HEK293 (cell line): ENCODE data around the gene RGS7.

Source experiments
- CTCF ChIA-PET: fragments of 350-600 bp; formaldehyde crosslinking; extraction: SDS; loops from one replicate; lab custom pipeline; 2021; ENCODE audit warnings: antibody characterized with exemption; lab: Yijun Ruan, JAX
- POLR2A ChIA-PET: fragments of 300-600 bp; formaldehyde crosslinking; extraction: SDS; loops from one replicate; lab custom pipeline; 2020; ENCODE audit warnings: antibody characterized with exemption, inconsistent platforms; lab: Yijun Ruan, JAX
- H3K27ac ChIP-seq: fragments of 200-500 bp; sonication (Bioruptor generic); 2 replicates; pipeline ENCODE4 v1.5.1; 2014; ENCODE audit warnings: low read depth, low read length, control low read depth, inconsistent platforms; ENCODE audit errors: extremely low read depth
- H3K36me3 ChIP-seq, 2 experiments: fragments of 200-500 bp in 1 of 2; sonication (Bioruptor generic) in 1 of 2; 1 replicate in 1 of 2; 2 replicates in 1 of 2; pipeline ENCODE4 v1.5.1; 2014 to 2017; ENCODE audit warnings: inconsistent platforms in 2 of 2, low read length in 2 of 2; ENCODE audit not compliant: control insufficient read depth in 2 of 2, insufficient read depth in 1 of 2
- H3K4me1 ChIP-seq: fragments of 200-500 bp; sonication (Bioruptor generic); 2 replicates; pipeline ENCODE4 v1.5.1; 2014; ENCODE audit warnings: mild to moderate bottlenecking, low read length, inconsistent platforms; ENCODE audit not compliant: control insufficient read depth, insufficient read depth
- H3K4me3 ChIP-seq: 2 replicates; pipeline ENCODE4 v1.5.1; 2011; ENCODE audit warnings: low read depth, mild to moderate bottlenecking, control low read depth, low read length, moderate library complexity
- H3K9me3 ChIP-seq: fragments of 200-500 bp; sonication (Bioruptor generic); 2 replicates; pipeline ENCODE4 v1.5.1; 2014; ENCODE audit warnings: low read depth, low read length, inconsistent platforms; ENCODE audit not compliant: control insufficient read depth, insufficient read depth
- CTCF ChIP-seq: fragments of 450-650 bp; formaldehyde crosslinking; IDR thresholded peaks from 2 replicates; pipeline ENCODE4 v1.5.1; 2016; ENCODE audit warnings: missing biosample characterization, missing genetic modification characterization
- FEZF1 ChIP-seq: fragments of 450-650 bp; formaldehyde crosslinking; IDR thresholded peaks from 2 replicates; pipeline ENCODE4 v1.5.1; 2016; ENCODE audit warnings: missing biosample characterization, missing genetic modification characterization
- PRDM6 ChIP-seq: fragments of 450-650 bp; formaldehyde crosslinking; IDR thresholded peaks from 2 replicates; pipeline ENCODE4 v1.5.1; 2017; ENCODE audit warnings: missing biosample characterization, missing genetic modification characterization
- ZBTB20 ChIP-seq: fragments of 450-650 bp; formaldehyde crosslinking; IDR thresholded peaks from 2 replicates; pipeline ENCODE4 v1.5.1; 2016; ENCODE audit warnings: missing biosample characterization, missing genetic modification characterization
- ZBTB8A ChIP-seq: fragments of 450-650 bp; formaldehyde crosslinking; IDR thresholded peaks from 2 replicates; pipeline ENCODE4 v1.5.1; 2016; ENCODE audit warnings: missing biosample characterization, missing genetic modification characterization
- ZEB2 ChIP-seq: fragments of 450-650 bp; formaldehyde crosslinking; IDR thresholded peaks from 2 replicates; pipeline ENCODE4 v1.5.1; 2016; ENCODE audit warnings: missing biosample characterization, missing genetic modification characterization
- ZFP3 ChIP-seq: fragments of 450-650 bp; formaldehyde crosslinking; IDR thresholded peaks from 2 replicates; pipeline ENCODE4 v1.5.1; 2016; ENCODE audit warnings: low read depth, missing biosample characterization, missing genetic modification characterization
- ZNF133 ChIP-seq: fragments of 450-650 bp; formaldehyde crosslinking; IDR thresholded peaks from 2 replicates; pipeline ENCODE4 v1.5.1; 2016; ENCODE audit warnings: missing biosample characterization, missing genetic modification characterization
- ZNF211 ChIP-seq: fragments of 450-650 bp; formaldehyde crosslinking; IDR thresholded peaks from 2 replicates; pipeline ENCODE4 v1.5.1; 2016; ENCODE audit warnings: low read depth, missing biosample characterization, missing genetic modification characterization
- ZNF23 ChIP-seq: fragments of 450-650 bp; formaldehyde crosslinking; IDR thresholded peaks from 2 replicates; pipeline ENCODE4 v1.5.1; 2016; ENCODE audit warnings: missing biosample characterization, missing genetic modification characterization, borderline replicate concordance
- ZNF24 ChIP-seq: fragments of 450-650 bp; formaldehyde crosslinking; IDR thresholded peaks from 2 replicates; pipeline ENCODE4 v1.5.1; 2016; ENCODE audit warnings: missing biosample characterization, missing genetic modification characterization
- ZNF248 ChIP-seq: fragments of 450-650 bp; formaldehyde crosslinking; IDR thresholded peaks from 2 replicates; pipeline ENCODE4 v1.5.1; 2017; ENCODE audit warnings: missing biosample characterization, missing genetic modification characterization
- ZNF324 ChIP-seq: fragments of 450-650 bp; formaldehyde crosslinking; IDR thresholded peaks from 2 replicates; pipeline ENCODE4 v1.5.1; 2016; ENCODE audit warnings: missing biosample characterization, missing genetic modification characterization
- ZNF335 ChIP-seq: fragments of 450-650 bp; formaldehyde crosslinking; conservative IDR thresholded peaks from 2 replicates; pipeline ENCODE4 v1.5.1; 2016; ENCODE audit warnings: missing biosample characterization, missing genetic modification characterization
- ZNF394 ChIP-seq: fragments of 450-650 bp; formaldehyde crosslinking; IDR thresholded peaks from 2 replicates; pipeline ENCODE4 v1.5.1; 2016; ENCODE audit warnings: missing biosample characterization, missing genetic modification characterization, mild to moderate bottlenecking, moderate library complexity, borderline replicate concordance
- ZNF426 ChIP-seq: fragments of 450-650 bp; formaldehyde crosslinking; IDR thresholded peaks from 2 replicates; pipeline ENCODE4 v1.5.1; 2017; ENCODE audit warnings: missing biosample characterization, missing genetic modification characterization, mild to moderate bottlenecking, inconsistent platforms, moderate library complexity
- ZNF433 ChIP-seq: fragments of 450-650 bp; formaldehyde crosslinking; IDR thresholded peaks from 2 replicates; pipeline ENCODE4 v1.5.1; 2016; ENCODE audit warnings: missing biosample characterization, missing genetic modification characterization, low read depth
- ZNF514 ChIP-seq: fragments of 450-650 bp; formaldehyde crosslinking; IDR thresholded peaks from 2 replicates; pipeline ENCODE4 v1.5.1; 2016; ENCODE audit warnings: missing biosample characterization, missing genetic modification characterization
- ZNF558 ChIP-seq: fragments of 450-650 bp; formaldehyde crosslinking; IDR thresholded peaks from 2 replicates; pipeline ENCODE4 v1.5.1; 2016; ENCODE audit warnings: missing biosample characterization, missing genetic modification characterization
- ZNF560 ChIP-seq: fragments of 450-650 bp; formaldehyde crosslinking; IDR thresholded peaks from 2 replicates; pipeline ENCODE4 v1.5.1; 2017; ENCODE audit warnings: missing biosample characterization, missing genetic modification characterization, borderline replicate concordance
- ZNF571 ChIP-seq: fragments of 450-650 bp; formaldehyde crosslinking; IDR thresholded peaks from 2 replicates; pipeline ENCODE4 v1.5.0; 2017; ENCODE audit warnings: missing biosample characterization, missing genetic modification characterization
- ZNF585B ChIP-seq: fragments of 450-650 bp; formaldehyde crosslinking; IDR thresholded peaks from 2 replicates; pipeline ENCODE4 v1.5.1; 2016; ENCODE audit warnings: missing biosample characterization, missing genetic modification characterization
- ZNF670 ChIP-seq: fragments of 450-650 bp; formaldehyde crosslinking; IDR thresholded peaks from 2 replicates; pipeline ENCODE4 v1.5.1; 2016; ENCODE audit warnings: missing biosample characterization, missing genetic modification characterization, low read depth
- ZSCAN23 ChIP-seq: fragments of 450-650 bp; formaldehyde crosslinking; IDR thresholded peaks from 2 replicates; pipeline ENCODE4 v1.5.1; 2016; ENCODE audit warnings: missing biosample characterization, missing genetic modification characterization

The RGS7 gene

GRCh38 chr1:241316372-241316771 is 40.6 kb downstream of the RGS7 start:
- Histone ChIP-seq H3K4me3 (no peak overlapping the region), H3K36me3 (no peaks in the 10 kb centered on the region), H3K9me3 (no peaks in the 10 kb centered on the region), H3K27ac (no peak overlapping the region), H3K4me1 (no peaks in the 10 kb centered on the region)
- POLR2A ChIA-PET, result no interaction called here
- TF ChIP-seq ZNF324 (tag by site-specific recombination) (no peak), ZEB2 (no peak), ZNF24 (tag by site-specific recombination) (no peak), ZFP3 (tag by site-specific recombination) (no peak), ZNF571 (tag by site-specific recombination) (no peak), ZNF670 (tag by site-specific recombination) (no peak), ZNF514 (tag by site-specific recombination) (no peak), ZNF426 (no peak), ZNF335 (tag by site-specific recombination) (no peak), ZNF23 (tag by site-specific recombination) (no peak), PRDM6 (tag by site-specific recombination) (no peak), ZSCAN23 (no peak), FEZF1 (tag by site-specific recombination) (no peak), ZNF433 (no peak)
- CTCF ChIA-PET, result interaction anchor here (1.3 kb wide), 1 partner anchor 16 kb away, joined by 4 read pairs; no protein-coding TSS in a partner anchor

- CTCF ChIA-PET, result interaction anchor here (0.6 to 0.7 kb wide), 2 partner anchors 28 to 80 kb away, joined by 3 read pairs; no protein-coding TSS in a partner anchor
- H3K36me3 ChIP-seq, result no peaks in the 10 kb centered on the region
- POLR2A ChIA-PET, result no interaction called here
- no peak overlapping the region for H3K4me3 ChIP-seq
- TF ChIP-seq ZNF211 (tag by site-specific recombination) (0 out of 2 replicates have a peak, but pooled peaks have one; percentile 30), CTCF (peak; percentile 27; the same call in 1 of the 2 replicates), ZNF248 (tag by site-specific recombination) (no peak)
- TF ChIP-seq, all 188 proteins: peak for 2
- H3K9me3 ChIP-seq, result no peaks in the 10 kb centered on the region
- no peak overlapping the region for H3K27ac ChIP-seq
- no peaks in the 10 kb centered on the region for H3K4me1 ChIP-seq
Measured at GRCh38 chr1:241311056-241311746, 45.8 kb downstream of the RGS7 start.

GRCh38 chr1:241310451-241310850 is 46.6 kb downstream of the RGS7 start:
- H3K4me1 ChIP-seq, result no peaks in the 10 kb centered on the region
- no peak overlapping the region for H3K4me3 ChIP-seq
- no peak for TF ChIP-seq ZNF560 (tag by site-specific recombination)
- TF ChIP-seq ZNF394, result no peak
- TF ChIP-seq ZBTB8A, result no peak
- no peak for TF ChIP-seq ZNF585B (tag by site-specific recombination)
- TF ChIP-seq ZBTB20 (tag by site-specific recombination), result no peak
- no peak for TF ChIP-seq ZNF558 (tag by site-specific recombination)
- TF ChIP-seq ZNF133 (tag by site-specific recombination), result no peak
- ChIA-PET POLR2A (no interaction called here), CTCF (interaction anchor here (0.6 to 0.7 kb wide), 2 partner anchors 27 to 81 kb away, joined by 3 read pairs; no protein-coding TSS in a partner anchor)
- H3K27ac ChIP-seq, result no peak overlapping the region
- H3K36me3 ChIP-seq, result no peaks in the 10 kb centered on the region
- no peaks in the 10 kb centered on the region for H3K9me3 ChIP-seq
